ENCODE results near the gene PRKG1. TPM values are rescaled to one million over a fixed set of nuclear protein-coding genes. Genes with fewer than 3 reads are reported as not detected.

Gene PRKG1
- 1.2 TPM for total RNA-seq

- Histone ChIP-seq H3K9me3 (ENCODE audit: low read depth, low read length) (no peaks in the 10 kb centered on the region), H3K4me1 (ENCODE audit: insufficient read depth, low read length) (no peaks in the 10 kb centered on the region), H3K27me3 (ENCODE audit: insufficient read depth, low read length) (peaks cover 46% of the 10 kb centered on the region), H3K4me3 (ENCODE audit: low read length) (no peak within 1 kb of the TSS)
These were observed at the start of gene PRKG1 for GRCh38 chr10:51074238-51075028. Gene PRKG1, plus strand, starts transcription at chr10:51074487.

- H3K4me3 ChIP-seq (ENCODE audit: low read length), result no peak overlapping the region
- H3K27me3 ChIP-seq (ENCODE audit: insufficient read depth, low read length), result no peaks in the 10 kb centered on the region
- H3K4me1 ChIP-seq (ENCODE audit: insufficient read depth, low read length), result no peaks in the 10 kb centered on the region
- no peaks in the 10 kb centered on the region for H3K9me3 ChIP-seq (ENCODE audit: low read depth, low read length)
These were observed 45.9 kb upstream of the PRKG1 start for GRCh38 chr10:51028420-51028819.

GRCh38 chr10:51029172-51029641 lies 45.1 kb upstream of the PRKG1 start:
- Histone ChIP-seq H3K9me3 (ENCODE audit: low read depth, low read length) (no peaks in the 10 kb centered on the region), H3K4me1 (ENCODE audit: insufficient read depth, low read length) (no peaks in the 10 kb centered on the region), H3K27me3 (ENCODE audit: insufficient read depth, low read length) (no peaks in the 10 kb centered on the region), H3K4me3 (ENCODE audit: low read length) (no peak overlapping the region)

- Histone ChIP-seq H3K4me1 (ENCODE audit: insufficient read depth, low read length) (no peaks in the 10 kb centered on the region), H3K9me3 (ENCODE audit: low read depth, low read length) (no peaks in the 10 kb centered on the region), H3K4me3 (ENCODE audit: low read length) (no peak overlapping the region), H3K27me3 (ENCODE audit: insufficient read depth, low read length) (no peaks in the 10 kb centered on the region)
These were observed 43.8 kb upstream of the PRKG1 start for GRCh38 chr10:51030480-51030879.

- no peaks in the 10 kb centered on the region for H3K9me3 ChIP-seq (ENCODE audit: low read depth, low read length)
- no peak overlapping the region for H3K4me3 ChIP-seq (ENCODE audit: low read length)
- no peaks in the 10 kb centered on the region for H3K4me1 ChIP-seq (ENCODE audit: insufficient read depth, low read length)
- no peaks in the 10 kb centered on the region for H3K27me3 ChIP-seq (ENCODE audit: insufficient read depth, low read length)
These were observed 42.3 kb upstream of the PRKG1 start for GRCh38 chr10:51031950-51032349.

GRCh38 chr10:51034769-51035168 lies 39.5 kb upstream of the PRKG1 start:
- Histone ChIP-seq H3K27me3 (ENCODE audit: insufficient read depth, low read length) (no peaks in the 10 kb centered on the region), H3K9me3 (ENCODE audit: low read depth, low read length) (no peaks in the 10 kb centered on the region), H3K4me1 (ENCODE audit: insufficient read depth, low read length) (no peaks in the 10 kb centered on the region), H3K4me3 (ENCODE audit: low read length) (no peak overlapping the region)

- Histone ChIP-seq H3K4me3 (ENCODE audit: low read length) (no peak overlapping the region), H3K4me1 (ENCODE audit: insufficient read depth, low read length) (no peaks in the 10 kb centered on the region), H3K9me3 (ENCODE audit: low read depth, low read length) (no peaks in the 10 kb centered on the region), H3K27me3 (ENCODE audit: insufficient read depth, low read length) (no peaks in the 10 kb centered on the region)
These were observed 38.9 kb upstream of the PRKG1 start for GRCh38 chr10:51035344-51035743.

GRCh38 chr10:51045871-51046270 lies 28.4 kb upstream of the PRKG1 start:
- Histone ChIP-seq H3K4me1 (ENCODE audit: insufficient read depth, low read length) (no peaks in the 10 kb centered on the region), H3K4me3 (ENCODE audit: low read length) (no peak overlapping the region), H3K27me3 (ENCODE audit: insufficient read depth, low read length) (no peaks in the 10 kb centered on the region), H3K9me3 (ENCODE audit: low read depth, low read length) (no peaks in the 10 kb centered on the region)

- Histone ChIP-seq H3K27me3 (ENCODE audit: insufficient read depth, low read length) (no peaks in the 10 kb centered on the region), H3K4me1 (ENCODE audit: insufficient read depth, low read length) (no peaks in the 10 kb centered on the region)
These were observed 27.6 kb upstream of the PRKG1 start for GRCh38 chr10:51046654-51047053.

GRCh38 chr10:51047857-51048256 lies 26.4 kb upstream of the PRKG1 start:
- H3K27me3 ChIP-seq (ENCODE audit: insufficient read depth, low read length), result no peaks in the 10 kb centered on the region
- no peaks in the 10 kb centered on the region for H3K9me3 ChIP-seq (ENCODE audit: low read depth, low read length)
- H3K4me3 ChIP-seq (ENCODE audit: low read length), result no peak overlapping the region
- H3K4me1 ChIP-seq (ENCODE audit: insufficient read depth, low read length), result no peaks in the 10 kb centered on the region

More at GRCh38 chr10:51046654-51047053, 27.6 kb upstream of the PRKG1 start:
- H3K4me3 ChIP-seq (ENCODE audit: low read length), result no peak overlapping the region
- no peaks in the 10 kb centered on the region for H3K9me3 ChIP-seq (ENCODE audit: low read depth, low read length)

- no peaks in the 10 kb centered on the region for H3K4me1 ChIP-seq (ENCODE audit: insufficient read depth, low read length)
These were observed 25.5 kb upstream of the PRKG1 start for GRCh38 chr10:51048792-51049191.

GRCh38 chr10:51052163-51052562 lies 22.1 kb upstream of the PRKG1 start:
- H3K9me3 ChIP-seq (ENCODE audit: low read depth, low read length), result no peaks in the 10 kb centered on the region
- H3K27me3 ChIP-seq (ENCODE audit: insufficient read depth, low read length), result no peaks in the 10 kb centered on the region
- H3K4me1 ChIP-seq (ENCODE audit: insufficient read depth, low read length), result no peaks in the 10 kb centered on the region
- H3K4me3 ChIP-seq (ENCODE audit: low read length), result no peak overlapping the region

More at GRCh38 chr10:51048792-51049191, 25.5 kb upstream of the PRKG1 start:
- no peaks in the 10 kb centered on the region for H3K9me3 ChIP-seq (ENCODE audit: low read depth, low read length)
- H3K4me3 ChIP-seq (ENCODE audit: low read length), result no peak overlapping the region
- H3K27me3 ChIP-seq (ENCODE audit: insufficient read depth, low read length), result no peaks in the 10 kb centered on the region

- Histone ChIP-seq H3K4me3 (ENCODE audit: low read length) (no peak overlapping the region), H3K27me3 (ENCODE audit: insufficient read depth, low read length) (no peaks in the 10 kb centered on the region), H3K4me1 (ENCODE audit: insufficient read depth, low read length) (no peaks in the 10 kb centered on the region), H3K9me3 (ENCODE audit: low read depth, low read length) (no peaks in the 10 kb centered on the region)
These were observed 16.4 kb upstream of the PRKG1 start for GRCh38 chr10:51057925-51058324.

GRCh38 chr10:51063166-51063565 lies 11.1 kb upstream of the PRKG1 start:
- H3K4me1 ChIP-seq (ENCODE audit: insufficient read depth, low read length), result no peaks in the 10 kb centered on the region
- no peaks in the 10 kb centered on the region for H3K9me3 ChIP-seq (ENCODE audit: low read depth, low read length)
- no peak overlapping the region for H3K4me3 ChIP-seq (ENCODE audit: low read length)
- H3K27me3 ChIP-seq (ENCODE audit: insufficient read depth, low read length), result no peaks in the 10 kb centered on the region

- no peak overlapping the region for H3K4me3 ChIP-seq (ENCODE audit: low read length)
These were observed 10.4 kb upstream of the PRKG1 start for GRCh38 chr10:51063659-51064535.

More at GRCh38 chr10:51063659-51064535, 10.4 kb upstream of the PRKG1 start:
- Histone ChIP-seq H3K4me1 (ENCODE audit: insufficient read depth, low read length) (no peaks in the 10 kb centered on the region), H3K9me3 (ENCODE audit: low read depth, low read length) (no peaks in the 10 kb centered on the region), H3K27me3 (ENCODE audit: insufficient read depth, low read length) (no peaks in the 10 kb centered on the region)
